A375 (cell line): ENCODE measurements around the gene TMEM50B. TPM values are rescaled to one million over a fixed set of nuclear protein-coding genes. Genes with fewer than 3 reads are reported as not detected.

Source experiments
- total RNA-seq: library from RNA; depleted of rRNA; stranded (reverse); fragments of >200 nt; shearing (Covaris generic); gene quantifications from 2 replicates; pipeline ENCODE4 v1.2.3, GENCODE V29; 2014; rRNA removed

The TMEM50B gene
- total RNA-seq, result 9.3 and 10.0 TPM in 2 replicates

DNA sequence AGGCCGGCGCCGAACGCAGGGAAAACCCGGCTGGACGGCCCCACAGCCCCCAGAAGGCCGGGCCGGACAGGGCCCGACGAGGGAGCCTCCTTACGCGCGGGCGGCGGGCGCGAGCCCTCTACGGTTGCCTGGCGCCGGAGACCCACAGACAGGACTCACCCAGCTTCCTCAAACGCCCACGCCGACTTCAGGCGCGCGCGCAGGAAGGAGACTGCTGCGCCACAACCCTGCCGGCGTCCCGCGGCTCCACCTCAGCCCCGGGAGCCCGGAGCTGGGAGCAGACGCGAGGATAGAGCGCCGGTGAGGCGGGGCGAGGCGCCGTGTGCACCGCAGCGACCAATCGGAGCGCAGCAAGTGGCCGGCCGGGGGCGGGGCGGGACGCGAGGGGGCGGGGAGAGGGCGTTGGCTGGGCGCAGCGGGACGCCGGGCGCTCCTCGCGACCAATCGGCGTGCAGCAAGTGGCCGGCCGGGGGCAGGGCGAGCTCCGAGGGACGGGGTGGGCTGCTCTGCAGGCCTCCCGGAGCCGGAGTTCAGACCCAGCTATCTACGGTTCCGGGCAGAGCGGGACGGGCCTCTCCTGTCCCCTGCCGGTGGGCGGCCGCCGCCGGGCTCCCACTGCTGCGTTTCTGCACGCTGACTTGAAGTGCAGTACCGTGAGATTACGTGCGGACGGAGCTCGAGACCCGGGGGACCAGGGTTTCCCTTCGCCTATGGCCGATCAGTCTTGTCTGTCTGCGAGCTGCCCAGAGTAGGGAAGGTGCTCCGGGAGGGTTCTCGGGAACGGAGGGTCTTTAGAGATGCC lies at the start of gene TMEM50B:
Gene TMEM50B, minus strand, starts transcription at position 296 of the 802 bp plus-strand sequence. CDS start 11,089 bp downstream, outside the sequence.

DNA sequence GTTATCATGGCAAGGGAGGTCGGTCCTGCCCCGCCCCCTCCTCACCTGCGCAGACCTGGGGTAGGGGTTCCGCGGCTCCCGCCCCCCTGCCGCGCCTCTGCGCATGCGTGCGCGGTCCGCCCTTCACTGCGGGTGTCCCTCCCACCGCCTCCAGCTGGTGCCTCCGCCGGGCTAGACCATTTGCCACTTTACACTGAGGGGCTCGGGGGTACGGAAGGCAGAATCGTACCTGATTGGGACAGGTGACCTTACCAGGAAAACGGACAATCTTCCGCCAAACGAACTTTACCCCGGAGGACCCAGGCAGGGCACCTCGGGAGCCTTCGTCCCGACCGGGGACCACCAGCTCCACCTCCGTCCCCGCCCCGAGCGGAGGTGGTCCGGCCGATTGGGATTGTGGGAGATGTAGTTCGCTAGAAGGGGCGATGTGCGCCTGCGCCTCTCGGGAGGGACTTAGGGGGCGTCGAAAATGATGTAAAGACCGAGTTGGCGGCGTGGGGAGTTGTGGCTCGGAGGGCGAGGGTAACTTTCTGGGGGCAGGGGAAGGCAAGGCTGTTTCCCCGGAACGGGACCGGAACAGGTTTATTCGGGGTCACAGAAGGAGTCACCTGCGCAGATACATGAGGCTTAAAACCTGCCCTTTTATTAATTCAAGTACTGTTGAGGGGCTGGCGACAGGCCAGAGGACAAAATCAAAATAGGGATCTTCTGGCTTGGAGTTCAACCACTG lies 11.8 kb upstream of the TMEM50B start, which contains the start of gene DNAJC28:
Gene DNAJC28, minus strand, starts transcription at position 344 of the 730 bp plus-strand sequence. CDS start 2,323 bp downstream, outside the sequence.

DNA sequence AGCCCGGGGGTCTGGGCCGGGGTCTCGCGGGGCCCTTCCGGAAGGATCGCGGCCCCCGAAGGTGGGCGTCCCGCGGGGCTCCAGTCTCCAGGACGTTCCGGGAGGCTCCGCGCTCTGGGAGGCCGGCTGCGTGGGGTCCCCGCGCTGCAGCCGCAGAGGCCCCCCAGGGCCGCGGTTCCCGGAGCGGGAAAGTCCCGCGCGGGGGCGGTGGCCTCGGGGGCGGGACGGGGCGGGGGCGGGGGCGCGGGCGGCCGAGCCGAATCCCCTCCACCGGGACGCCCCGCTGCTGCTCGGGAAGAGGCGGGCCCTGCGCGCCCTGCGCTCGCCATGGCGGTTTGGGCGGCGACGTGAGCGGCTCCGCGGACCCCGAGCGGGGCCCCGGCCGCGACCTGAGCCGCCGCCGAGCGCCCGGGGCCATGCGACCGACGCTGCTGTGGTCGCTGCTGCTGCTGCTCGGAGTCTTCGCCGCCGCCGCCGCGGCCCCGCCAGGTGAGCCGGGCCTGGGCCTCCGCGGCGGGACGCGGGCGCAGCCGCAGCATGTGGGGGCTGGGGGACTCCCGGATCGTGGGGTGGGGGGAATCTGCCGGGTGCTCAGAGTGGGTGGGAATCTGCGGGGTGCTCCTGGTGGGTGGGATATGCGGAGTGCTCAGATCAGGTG lies 76.5 kb downstream of the TMEM50B start, which contains the start of gene IFNGR2:
Gene IFNGR2, plus strand, starts transcription at position 286 of the 658 bp plus-strand sequence. Its CDS starts 131 bp downstream, at position 417.

Other genes starting within 250 kb of the TMEM50B start
- gene IL10RB, start 213.6 kb downstream of the TMEM50B start, total RNA-seq, result 23.2 and 24.5 TPM in 2 replicates
- 11.8 and 19.2 TPM in 2 replicates for gene IFNAR1, start 155.0 kb downstream of the TMEM50B start, total RNA-seq
- 37.4 and 39.2 TPM in 2 replicates for gene IFNGR2, start 76.6 kb downstream of the TMEM50B start, total RNA-seq
- gene DNAJC28, start 11.7 kb upstream of the TMEM50B start, total RNA-seq, result 0.11 and 0.37 TPM in 2 replicates
- gene GART, start 62.1 kb upstream of the TMEM50B start, total RNA-seq, result 178 and 202 TPM in 2 replicates
- gene SON, start 63.1 kb upstream of the TMEM50B start, total RNA-seq, result 138 and 198 TPM in 2 replicates
- 23.6 and 30.6 TPM in 2 replicates for gene DONSON, start 108.7 kb upstream of the TMEM50B start, total RNA-seq
- 16.3 and 22.7 TPM in 2 replicates for gene CRYZL1, start 161.8 kb upstream of the TMEM50B start, total RNA-seq
- 16.8 and 18.7 TPM in 2 replicates for gene ITSN1, start 162.5 kb upstream of the TMEM50B start, total RNA-seq